Measurements from ENCODE around the gene SIGLEC9.

SIGLEC9 gene

DNA sequence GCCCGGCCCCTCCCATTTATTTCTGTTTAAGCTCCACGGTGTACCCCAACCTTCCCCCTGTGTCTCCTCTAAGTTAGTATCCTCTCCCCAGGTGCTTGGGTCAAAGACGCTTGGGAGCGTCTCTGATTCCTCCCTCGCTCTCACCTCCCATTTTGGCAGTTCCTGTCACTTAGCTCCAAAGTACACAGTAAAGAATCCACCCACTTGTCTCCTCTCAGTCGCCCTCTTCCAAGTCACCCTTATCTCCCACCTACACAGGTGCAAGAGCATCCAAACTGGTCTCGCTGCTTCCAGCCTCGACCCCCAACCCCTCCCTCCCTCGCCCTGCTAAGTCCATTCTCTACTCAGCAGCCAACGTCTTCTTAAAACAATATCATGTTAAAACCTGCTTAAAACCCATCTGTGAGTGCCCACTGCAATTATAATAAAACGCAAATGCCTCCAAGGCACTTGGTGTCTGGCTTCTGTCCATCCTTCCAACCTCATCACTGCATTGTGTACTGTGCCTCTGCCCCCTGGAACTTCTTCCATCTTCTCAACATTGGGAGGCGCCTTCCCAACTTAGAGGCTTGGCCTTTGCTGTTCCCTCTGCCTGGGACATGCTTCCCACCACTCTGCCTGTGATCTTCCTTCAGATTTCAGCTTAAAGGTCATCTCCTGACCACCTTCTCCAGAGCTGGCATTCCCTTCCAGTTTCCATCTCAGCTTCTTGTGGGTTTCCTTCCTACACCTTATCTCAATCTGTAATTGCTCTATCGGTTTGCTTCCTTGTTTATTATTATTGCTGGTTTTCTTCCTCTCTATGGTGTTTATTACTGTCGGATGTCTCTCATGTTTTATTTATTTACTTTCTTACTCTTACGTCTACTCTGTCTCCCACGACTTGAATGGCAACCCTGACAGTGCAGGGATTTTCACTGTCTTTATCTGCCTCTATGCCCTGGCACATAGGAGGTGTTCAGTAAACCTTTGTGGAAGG, 32.5 kb upstream of the SIGLEC9 start:
- ATAC-seq = no peak
- Mint-ChIP-seq H3K36me3 (peaks cover 2% of the 10 kb centered on the region), H3K4me3 (no peak overlapping the region), H3K4me1 (peaks cover 26% of the 10 kb centered on the region), H3K9me3 (no peaks in the 10 kb centered on the region), H3K27ac (peak overlapping the region; percentile 4)
- DNase-seq (ENCODE audit: low spot score in 2 of 2) = no peak

DNA sequence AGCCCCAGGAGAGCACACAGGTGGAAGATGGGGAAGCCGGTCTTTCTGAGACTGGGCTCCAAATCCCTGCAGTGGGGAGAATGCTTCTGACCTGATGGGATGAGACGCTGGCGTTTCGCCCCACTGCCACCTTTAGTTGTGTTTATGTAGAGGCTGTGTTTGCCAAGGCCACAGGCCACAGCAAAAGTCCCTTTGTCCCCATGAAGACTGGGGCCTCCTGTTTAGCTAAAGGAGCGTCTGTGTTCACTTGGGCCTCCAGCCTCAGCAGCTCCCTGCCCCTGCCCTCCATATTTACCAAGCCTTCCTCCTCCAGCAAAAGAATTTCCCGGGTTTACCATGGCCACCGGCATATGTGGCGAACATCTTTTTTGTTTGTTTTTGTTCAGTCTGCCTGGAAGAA, 31.6 kb upstream of the SIGLEC9 start:
- H3K9me3 Mint-ChIP-seq = no peaks in the 10 kb centered on the region
- peak overlapping the region; percentile 4 for H3K27ac Mint-ChIP-seq
- DNase-seq (ENCODE audit: low spot score in 2 of 2) = no peak
- H3K36me3 Mint-ChIP-seq = peaks cover 11% of the 10 kb centered on the region
- no peak overlapping the region for H3K4me3 Mint-ChIP-seq
- H3K4me1 Mint-ChIP-seq = peaks cover 34% of the 10 kb centered on the region
- ATAC-seq = no peak

DNA sequence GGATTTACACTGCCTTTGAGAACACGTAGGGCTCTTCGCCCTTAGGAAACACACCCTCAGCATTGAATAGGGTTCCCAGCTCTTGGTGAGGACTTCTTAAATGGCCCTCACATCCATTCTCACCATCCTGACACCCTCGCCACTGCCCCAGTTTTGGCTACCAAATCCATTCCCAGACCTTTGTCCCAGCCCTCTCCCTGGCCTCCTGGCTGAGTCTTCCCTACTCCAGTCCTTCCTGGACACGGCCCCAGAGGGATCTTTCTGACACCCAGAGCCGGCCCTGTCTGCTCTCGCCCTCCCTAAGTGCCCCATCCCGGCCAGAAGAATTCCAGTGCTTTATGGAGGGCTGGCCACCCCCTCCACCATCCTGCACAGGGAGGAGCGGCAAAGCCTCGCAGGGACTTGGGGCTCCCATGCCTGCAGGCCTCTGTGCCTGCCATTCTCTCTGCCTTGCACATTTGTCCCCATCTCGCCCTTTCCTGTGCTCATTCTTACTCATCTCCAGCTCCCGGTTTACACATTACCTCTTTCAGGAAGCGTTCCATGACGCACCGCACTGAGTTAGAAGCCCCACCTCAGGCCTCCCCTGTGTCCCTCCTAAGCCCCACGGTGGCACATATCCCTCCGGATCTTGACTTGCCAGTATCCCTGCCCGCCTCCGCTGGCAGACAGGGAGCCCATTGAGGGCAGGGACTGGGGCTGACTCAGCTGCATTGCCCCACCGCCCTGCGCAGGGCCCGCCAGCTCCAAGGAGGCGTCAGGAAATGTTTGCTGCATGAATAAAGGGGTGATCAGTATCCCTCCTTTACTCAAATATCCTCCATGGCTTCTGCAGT, 31.0 kb upstream of the SIGLEC9 start:
- H3K9me3 Mint-ChIP-seq = no peaks in the 10 kb centered on the region
- DNase-seq (ENCODE audit: low spot score in 2 of 2) (no peak), ATAC-seq (no peak)
- H3K27ac Mint-ChIP-seq = peak overlapping the region; percentile 13
- peaks cover 14% of the 10 kb centered on the region for H3K36me3 Mint-ChIP-seq
- peaks cover 34% of the 10 kb centered on the region for H3K4me1 Mint-ChIP-seq
- H3K4me3 Mint-ChIP-seq = no peak overlapping the region

DNA sequence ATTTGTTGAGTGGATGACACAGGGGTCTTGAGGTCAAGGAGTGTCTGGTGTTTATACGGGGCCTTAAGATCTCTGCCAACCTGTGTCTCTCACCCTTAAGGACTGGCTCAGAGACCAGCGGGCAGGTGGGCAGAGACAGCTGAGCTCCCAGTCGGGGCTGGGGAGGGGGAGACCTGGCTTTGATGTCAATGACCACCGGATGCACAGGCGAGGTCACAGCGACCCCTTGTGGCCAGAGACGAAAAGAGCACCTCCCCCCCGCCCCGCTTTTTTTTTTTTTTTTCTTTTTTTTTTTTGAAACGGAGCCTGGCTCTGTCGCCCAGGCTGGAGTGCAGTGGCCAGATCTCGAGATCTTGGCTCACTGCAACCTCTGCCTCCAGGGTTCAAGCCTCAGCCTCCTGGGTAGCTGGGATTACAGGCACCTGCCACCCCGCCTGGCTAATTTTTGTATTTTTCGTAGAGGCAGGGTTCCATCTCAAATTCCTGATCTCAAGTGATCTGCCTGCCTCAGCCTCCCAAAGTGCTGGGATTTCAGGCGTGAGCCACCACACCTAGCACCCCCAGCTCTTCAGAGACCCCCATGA, 29.9 kb upstream of the SIGLEC9 start:
- H3K4me3 Mint-ChIP-seq = no peak overlapping the region
- peaks cover 21% of the 10 kb centered on the region for H3K36me3 Mint-ChIP-seq
- H3K9me3 Mint-ChIP-seq = no peaks in the 10 kb centered on the region
- peaks cover 43% of the 10 kb centered on the region for H3K4me1 Mint-ChIP-seq
- H3K27ac Mint-ChIP-seq = peak overlapping the region; percentile 13
- ATAC-seq (no peak), DNase-seq (ENCODE audit: low spot score in 2 of 2) (no peak)

DNA sequence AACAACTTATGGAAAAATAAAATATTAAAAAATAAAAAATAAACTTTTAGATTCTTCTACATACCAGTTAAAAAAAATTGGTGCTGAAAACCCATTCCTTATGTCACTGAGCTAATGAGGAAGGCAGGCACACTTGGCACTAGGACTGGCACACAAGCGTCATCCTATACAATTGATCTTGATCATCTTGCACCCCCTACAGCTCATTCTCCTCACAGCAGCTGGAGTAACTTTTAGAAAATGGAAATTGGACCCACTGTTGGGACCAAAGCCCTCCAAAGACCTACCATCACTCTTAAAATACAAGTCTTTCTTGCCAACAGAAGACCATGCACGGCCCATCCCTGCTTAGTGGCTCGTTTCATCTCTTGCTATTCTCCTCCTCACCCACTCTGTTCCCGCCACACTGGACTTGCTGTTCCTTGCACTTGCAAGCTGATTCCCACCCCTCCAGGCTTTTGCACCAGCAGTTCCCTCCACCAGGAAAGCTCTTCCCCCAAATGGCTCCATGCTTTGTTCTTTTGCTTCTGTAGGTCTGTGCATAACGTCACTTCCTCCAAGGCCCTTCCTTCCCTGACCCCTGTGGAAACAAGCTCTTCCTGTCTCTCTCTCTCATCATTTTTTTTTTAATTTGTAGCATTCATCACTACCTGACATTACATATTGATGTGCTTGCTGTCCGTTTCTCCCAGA, 28.1 kb upstream of the SIGLEC9 start:
- H3K4me3 Mint-ChIP-seq = no peak overlapping the region
- ATAC-seq = no peak
- peaks cover 46% of the 10 kb centered on the region for H3K4me1 Mint-ChIP-seq
- no peak for DNase-seq (ENCODE audit: low spot score in 2 of 2)
- H3K36me3 Mint-ChIP-seq = peaks cover 34% of the 10 kb centered on the region
- no peak overlapping the region for H3K27ac Mint-ChIP-seq
- H3K9me3 Mint-ChIP-seq = no peaks in the 10 kb centered on the region

GRCh38 chr19:51097166-51097738, 27.5 kb upstream of the SIGLEC9 start:
- Mint-ChIP-seq H3K36me3 (peaks cover 39% of the 10 kb centered on the region), H3K4me3 (no peak overlapping the region), H3K4me1 (peaks cover 45% of the 10 kb centered on the region), H3K9me3 (no peaks in the 10 kb centered on the region), H3K27ac (no peak overlapping the region)
- DNase-seq (ENCODE audit: low spot score in 2 of 2) (peak; percentile 68 to 82), ATAC-seq (peak; percentile 62)

DNA sequence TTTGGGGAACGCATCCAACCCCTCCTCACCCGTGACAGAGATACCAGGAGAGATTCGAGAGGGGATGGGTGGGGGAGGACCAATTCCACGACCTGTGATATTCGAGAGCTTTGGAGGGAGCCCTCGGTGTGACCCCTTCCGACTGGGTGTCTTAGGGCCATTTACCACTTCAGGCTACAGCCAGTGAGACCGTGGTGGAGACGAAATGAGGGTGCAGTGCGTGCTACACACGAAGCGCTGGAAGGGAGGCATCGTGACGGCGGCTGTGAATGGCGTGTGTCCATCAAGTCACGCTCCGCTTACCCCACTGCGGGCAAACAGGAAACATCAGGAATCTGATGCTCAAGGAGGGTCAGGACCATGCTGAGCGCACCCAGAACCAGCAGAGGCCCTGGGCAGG, 26.9 kb upstream of the SIGLEC9 start:
- H3K36me3 Mint-ChIP-seq = peaks cover 45% of the 10 kb centered on the region
- no peak for DNase-seq (ENCODE audit: low spot score in 2 of 2)
- H3K9me3 Mint-ChIP-seq = no peaks in the 10 kb centered on the region
- ATAC-seq = no peak
- no peak overlapping the region for H3K4me3 Mint-ChIP-seq
- peaks cover 44% of the 10 kb centered on the region for H3K4me1 Mint-ChIP-seq
- no peak overlapping the region for H3K27ac Mint-ChIP-seq

GRCh38 chr19:51098365-51099046, 26.2 kb upstream of the SIGLEC9 start:
- ATAC-seq = peak; percentile 54
- peaks cover 46% of the 10 kb centered on the region for H3K4me1 Mint-ChIP-seq
- no peak for DNase-seq (ENCODE audit: low spot score in 2 of 2)
- no peaks in the 10 kb centered on the region for H3K9me3 Mint-ChIP-seq
- H3K27ac Mint-ChIP-seq = no peak overlapping the region
- no peak overlapping the region for H3K4me3 Mint-ChIP-seq
- H3K36me3 Mint-ChIP-seq = peaks cover 52% of the 10 kb centered on the region

DNA sequence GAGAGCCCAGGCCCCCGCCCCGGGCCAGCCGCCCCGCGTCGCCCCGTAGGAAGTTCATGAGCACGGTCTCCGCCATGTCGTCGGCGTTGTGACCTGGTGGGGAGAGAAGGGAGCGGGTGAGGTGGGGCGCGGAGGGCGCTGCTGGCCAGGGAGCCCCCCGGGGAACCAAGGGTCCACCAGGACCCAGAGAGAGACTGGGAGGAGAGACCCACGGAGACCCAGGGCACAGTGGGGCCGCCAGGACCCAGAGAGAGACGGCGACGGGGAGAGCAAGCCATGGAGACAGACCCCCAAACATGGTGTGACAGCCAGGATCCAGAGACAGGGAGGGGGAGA, 25.7 kb upstream of the SIGLEC9 start:
- H3K27ac Mint-ChIP-seq = no peak overlapping the region

DNA sequence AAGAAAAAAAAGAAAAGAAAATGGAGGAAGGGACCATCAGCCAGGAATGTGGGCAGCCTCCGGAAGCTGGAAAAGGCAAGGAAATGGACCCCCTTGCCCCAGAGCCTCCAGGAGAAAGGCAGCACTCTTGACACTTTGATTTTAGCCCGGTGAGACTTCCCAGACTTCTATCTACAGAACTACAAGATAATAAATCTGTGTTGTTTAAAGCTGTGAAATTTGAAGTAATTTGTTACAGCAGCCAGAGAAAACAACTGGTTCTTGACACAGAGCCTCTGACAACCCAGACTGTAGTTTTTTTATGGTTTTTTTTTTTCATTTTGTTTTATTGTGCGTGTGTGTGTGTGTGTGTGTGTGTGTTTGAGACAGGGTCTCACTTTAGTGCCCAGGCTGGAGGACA, 24.1 kb upstream of the SIGLEC9 start:
- H3K9me3 Mint-ChIP-seq = no peaks in the 10 kb centered on the region
- H3K4me1 Mint-ChIP-seq = peaks cover 46% of the 10 kb centered on the region

More for the DNA sequence above, 25.7 kb upstream of the SIGLEC9 start:
- no peak overlapping the region for H3K4me3 Mint-ChIP-seq
- ATAC-seq (no peak), DNase-seq (ENCODE audit: low spot score in 2 of 2) (no peak)
- H3K4me1 Mint-ChIP-seq = peaks cover 41% of the 10 kb centered on the region
- H3K36me3 Mint-ChIP-seq = peaks cover 56% of the 10 kb centered on the region
- no peaks in the 10 kb centered on the region for H3K9me3 Mint-ChIP-seq

GRCh38 chr19:51101171-51101865, 23.4 kb upstream of the SIGLEC9 start:
- Mint-ChIP-seq H3K27ac (peak overlapping the region; percentile 71), H3K4me3 (no peak overlapping the region), H3K9me3 (no peaks in the 10 kb centered on the region), H3K36me3 (peaks cover 70% of the 10 kb centered on the region), H3K4me1 (peaks cover 53% of the 10 kb centered on the region)
- ATAC-seq (no peak), DNase-seq (ENCODE audit: low spot score in 2 of 2) (no peak)

More for the DNA sequence above, 24.1 kb upstream of the SIGLEC9 start:
- DNase-seq (ENCODE audit: low spot score in 2 of 2) (no peak), ATAC-seq (no peak)
- peaks cover 63% of the 10 kb centered on the region for H3K36me3 Mint-ChIP-seq
- H3K4me3 Mint-ChIP-seq = no peak overlapping the region
- H3K27ac Mint-ChIP-seq = peak overlapping the region; percentile 71

DNA sequence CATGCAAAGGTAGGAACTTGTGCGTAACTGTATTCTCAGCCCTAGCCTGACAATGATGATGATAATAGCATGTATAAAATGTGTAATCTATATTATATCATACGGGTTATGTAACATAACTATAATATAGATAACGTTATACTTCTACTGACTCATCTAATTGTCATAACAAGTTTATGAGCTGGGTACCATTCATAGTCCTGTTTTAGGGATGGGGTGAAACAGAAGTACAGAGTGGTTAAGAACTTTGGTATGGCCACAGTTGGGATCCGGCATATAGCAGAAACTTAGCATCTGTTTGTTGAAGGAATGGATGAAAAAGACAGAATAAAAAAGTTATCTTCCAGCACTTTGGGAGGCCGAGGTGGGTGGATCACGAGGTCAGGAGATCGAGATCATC, 21.7 kb upstream of the SIGLEC9 start:
- Mint-ChIP-seq H3K4me3 (no peak overlapping the region), H3K27ac (peak overlapping the region; percentile 69), H3K9me3 (no peaks in the 10 kb centered on the region), H3K4me1 (peaks cover 54% of the 10 kb centered on the region), H3K36me3 (peaks cover 67% of the 10 kb centered on the region)
- DNase-seq (ENCODE audit: low spot score in 2 of 2) (no peak), ATAC-seq (no peak)

DNA sequence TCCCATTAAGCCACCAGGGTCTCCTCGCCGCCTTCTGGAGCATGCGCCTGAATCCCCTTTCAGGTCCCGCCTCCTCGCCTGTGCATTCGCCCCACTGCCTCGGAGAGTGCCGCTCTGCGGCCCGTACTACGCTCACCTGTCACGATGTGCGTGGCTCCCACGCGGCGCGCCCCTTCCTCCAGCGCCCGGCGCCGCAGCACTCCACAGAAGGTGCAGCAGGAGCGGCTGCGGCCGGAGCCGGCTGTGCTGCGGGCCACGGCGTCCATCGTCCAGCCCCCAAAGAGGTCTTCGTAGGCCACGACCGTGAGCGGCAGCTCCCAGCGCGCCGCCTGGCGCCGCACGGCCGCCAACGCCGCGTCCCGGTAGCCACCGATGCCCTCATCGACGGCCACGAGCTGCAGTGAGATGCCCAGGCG, 20.8 kb upstream of the SIGLEC9 start:
- H3K4me1 Mint-ChIP-seq = peaks cover 62% of the 10 kb centered on the region
- DNase-seq (ENCODE audit: low spot score in 2 of 2) (no peak), ATAC-seq (no peak)
- peaks cover 71% of the 10 kb centered on the region for H3K36me3 Mint-ChIP-seq
- H3K9me3 Mint-ChIP-seq = no peaks in the 10 kb centered on the region
- H3K4me3 Mint-ChIP-seq = no peak overlapping the region
- peak overlapping the region; percentile 69 for H3K27ac Mint-ChIP-seq

Data from stimulated activated effector memory CD8-positive, alpha-beta T cell treated with anti-CD3 and anti-CD28 coated beads, Interleukin-12 subunit alpha, Interleukin-12 subunit beta, amount 100 ng/mL, for 72 hours (primary cell).